ENCODE measurements around the gene BTBD7.
"Not testable (repeated sequence)": the region's sequence is repeated elsewhere in the genome, so short reads cannot be mapped to it uniquely, and the experiment has no call there.

Gene BTBD7

DNA sequence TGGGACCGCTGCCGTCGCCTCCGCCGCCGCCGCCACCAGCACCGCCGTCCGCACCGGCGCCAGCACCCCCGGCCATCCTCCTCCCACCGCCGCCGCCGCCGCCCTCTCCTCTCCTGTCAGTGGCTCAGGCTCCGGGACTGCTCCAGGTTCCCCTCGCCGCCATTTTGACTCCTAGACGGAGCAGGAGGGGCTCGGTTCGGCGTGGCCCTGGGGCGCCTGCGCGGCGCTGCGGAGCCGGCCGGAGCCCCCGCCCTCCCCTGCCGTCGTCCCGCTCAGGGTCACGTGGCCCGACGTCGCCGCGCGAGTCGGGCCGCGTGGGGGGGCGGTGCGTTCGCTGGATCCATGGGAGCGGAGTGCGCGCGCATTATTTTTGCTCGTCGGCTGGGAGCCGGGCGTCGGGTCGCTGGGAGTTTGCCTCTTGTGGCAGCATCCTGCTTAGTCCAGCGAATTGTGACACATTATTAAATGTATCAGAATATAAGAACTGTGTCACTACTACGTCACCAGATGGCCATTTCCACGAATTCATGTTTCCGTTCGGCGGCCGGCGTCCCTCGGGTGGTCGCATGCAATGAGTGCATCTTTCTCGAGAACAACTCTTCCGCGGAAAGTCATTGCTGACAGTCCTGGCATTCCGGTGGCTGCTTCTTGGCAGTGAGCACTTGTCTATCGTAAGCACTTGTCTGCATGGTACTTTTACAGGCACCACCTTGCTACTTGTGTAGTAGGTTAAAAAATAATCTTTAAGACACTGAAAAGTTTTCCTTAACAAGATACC lies at the start of gene BTBD7:
BTBD7 (minus strand) TSS at position 184 of the 778 bp plus-strand sequence. CDS start 36,985 bp downstream, outside the sequence.
- peak; percentile 81 for DNase-seq (ENCODE audit: low read depth)

GRCh38 chr14:93381644-93382043 lies 48.8 kb upstream of the BTBD7 start:
- no peak for DNase-seq (ENCODE audit: low read depth)

- no peak for DNase-seq (ENCODE audit: low read depth)
Observed at GRCh38 chr14:93379831-93380230, 47.0 kb upstream of the BTBD7 start.

DNA sequence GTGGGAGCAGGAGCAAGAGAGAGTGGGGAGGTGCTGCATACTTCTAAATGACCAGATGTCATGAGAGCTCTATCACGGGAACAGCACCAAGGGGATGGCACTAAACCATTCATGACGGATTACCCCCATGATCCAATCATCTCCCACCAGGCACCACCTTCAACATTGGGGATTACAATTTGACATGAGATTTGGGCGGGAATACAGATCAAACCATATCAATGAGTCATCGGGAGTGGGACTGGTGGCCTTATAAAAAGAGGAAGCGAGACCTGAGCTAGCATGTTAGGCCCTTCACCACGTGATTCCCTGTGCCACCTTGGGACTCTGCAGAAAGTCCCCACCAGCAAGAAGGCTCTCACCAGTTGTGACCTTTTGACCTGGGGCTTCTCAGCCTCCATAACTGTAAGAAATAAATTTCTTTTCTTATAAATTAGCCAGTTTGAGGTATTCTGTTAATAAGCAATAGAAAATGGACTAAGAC lies 42.9 kb upstream of the BTBD7 start:
- DNase-seq (ENCODE audit: low read depth) = no peak

DNA sequence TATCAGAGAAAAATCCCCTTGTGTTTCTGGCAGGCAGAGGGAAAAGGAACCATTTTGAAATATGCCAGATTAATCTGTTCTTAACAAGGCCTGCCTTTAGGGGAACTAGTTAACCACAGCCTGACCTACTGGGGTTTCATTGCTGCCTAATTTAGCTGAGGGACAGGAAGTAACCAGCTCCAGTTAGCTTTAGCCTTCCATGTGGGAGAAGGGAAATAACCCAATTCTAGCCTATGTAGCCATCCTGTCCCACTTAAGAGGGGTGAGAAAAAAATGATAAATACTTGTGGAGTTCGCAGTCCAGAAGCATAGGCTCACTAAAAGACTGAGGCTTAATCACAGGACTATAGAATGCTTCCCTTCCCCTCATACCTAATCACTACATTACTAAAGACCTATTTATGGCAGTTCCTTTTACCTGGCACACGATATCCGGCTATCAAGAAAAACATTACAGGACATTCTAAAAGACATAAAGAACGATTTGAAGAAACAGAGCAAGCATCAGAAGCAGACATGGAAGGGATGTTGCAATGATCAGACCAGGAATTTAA lies 37.0 kb upstream of the BTBD7 start:
- no peak for DNase-seq (ENCODE audit: low read depth)

DNA sequence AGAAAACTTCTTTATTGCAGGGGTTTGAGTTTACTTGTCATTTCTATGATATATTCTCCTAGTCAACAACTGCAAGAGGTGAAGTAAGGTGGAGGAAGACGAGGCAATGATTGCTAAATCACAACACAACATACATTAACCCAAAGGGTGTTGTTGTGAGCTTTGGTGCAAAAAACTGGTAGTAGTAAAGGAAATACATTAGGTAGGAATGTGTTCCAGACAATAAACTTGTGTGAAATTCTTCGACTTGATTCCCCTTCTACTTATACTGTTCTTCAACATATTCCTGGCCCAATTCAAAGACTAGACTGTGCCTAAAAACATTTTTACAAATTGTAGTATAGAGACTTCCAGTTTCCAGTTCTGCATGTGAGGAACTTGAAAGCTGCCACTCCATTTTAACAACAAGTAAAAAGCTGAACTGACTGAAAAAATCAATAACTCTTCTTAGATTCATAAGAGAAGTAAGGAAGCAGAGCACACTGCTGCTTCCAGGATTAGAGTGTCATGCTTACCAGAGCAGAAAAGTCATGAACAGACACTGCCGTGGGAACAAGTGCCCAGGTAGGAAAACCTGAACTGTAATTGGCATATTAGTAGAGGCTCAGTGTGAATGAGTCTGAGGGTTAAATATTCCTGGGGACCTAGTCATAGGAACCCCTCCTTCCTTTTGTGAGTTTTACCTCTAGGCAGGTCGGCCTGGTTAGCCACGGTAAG lies 36.3 kb upstream of the BTBD7 start:
- no peak for DNase-seq (ENCODE audit: low read depth)

DNA sequence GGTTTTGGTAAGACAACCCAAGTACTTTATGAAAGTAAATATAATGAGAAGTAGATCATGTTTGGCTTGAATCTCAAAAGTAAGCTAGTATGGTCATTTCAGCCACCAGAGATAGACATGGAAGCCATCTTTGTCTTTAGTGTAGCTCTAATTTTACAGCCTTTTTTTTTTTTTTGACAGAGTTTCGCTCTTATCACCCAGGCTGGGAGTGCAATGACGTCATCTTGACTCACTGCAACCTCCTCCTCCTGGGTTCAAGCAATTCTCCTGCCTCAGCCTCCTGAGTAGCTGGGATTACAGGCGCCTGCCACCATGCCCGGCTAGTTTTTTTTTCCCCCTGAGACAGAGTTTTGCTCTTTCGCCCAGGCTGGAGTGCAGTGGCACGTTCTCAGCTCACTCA lies 22.0 kb upstream of the BTBD7 start:
- not testable (repeated sequence) for DNase-seq (ENCODE audit: low read depth)

DNA sequence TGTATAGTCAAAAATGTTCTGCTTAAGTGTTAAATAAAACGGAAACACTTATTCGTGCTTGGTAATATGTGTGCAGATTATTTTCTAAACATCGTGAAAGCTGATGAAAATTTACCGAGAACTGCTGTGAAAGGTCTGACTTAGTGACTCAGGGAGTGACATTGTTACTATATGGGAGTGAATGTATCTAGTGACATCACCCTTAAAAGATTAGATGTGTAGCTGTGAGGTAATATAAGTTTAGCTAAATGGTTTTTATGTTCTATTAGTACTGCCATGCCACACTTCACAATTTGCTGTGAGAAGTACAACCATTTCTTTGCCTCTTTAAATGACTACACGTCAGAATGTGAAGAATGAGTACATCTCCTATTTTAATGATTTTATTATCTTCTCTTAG lies 15.5 kb upstream of the BTBD7 start:
- no peak for DNase-seq (ENCODE audit: low read depth)

DNA sequence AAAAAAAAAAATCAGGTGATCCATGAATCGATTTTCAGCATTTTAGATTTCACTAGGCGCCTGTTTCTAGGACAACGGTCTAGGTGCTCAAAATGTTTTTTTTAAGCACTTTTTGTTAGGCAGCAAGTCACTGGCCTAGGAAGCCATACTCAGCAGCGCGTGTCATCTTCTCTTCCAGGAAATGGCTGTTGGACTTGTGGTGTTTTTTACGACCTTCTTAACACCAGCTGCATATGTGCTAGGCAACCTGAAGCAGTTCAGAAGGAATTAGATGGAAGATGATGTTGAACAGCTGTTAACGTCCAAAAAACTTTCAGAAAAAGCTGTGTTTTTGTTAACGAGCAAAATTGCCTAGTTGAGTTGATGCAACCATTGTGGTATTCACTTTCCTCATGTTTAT lies 15.0 kb upstream of the BTBD7 start:
- no peak for DNase-seq (ENCODE audit: low read depth)

DNA sequence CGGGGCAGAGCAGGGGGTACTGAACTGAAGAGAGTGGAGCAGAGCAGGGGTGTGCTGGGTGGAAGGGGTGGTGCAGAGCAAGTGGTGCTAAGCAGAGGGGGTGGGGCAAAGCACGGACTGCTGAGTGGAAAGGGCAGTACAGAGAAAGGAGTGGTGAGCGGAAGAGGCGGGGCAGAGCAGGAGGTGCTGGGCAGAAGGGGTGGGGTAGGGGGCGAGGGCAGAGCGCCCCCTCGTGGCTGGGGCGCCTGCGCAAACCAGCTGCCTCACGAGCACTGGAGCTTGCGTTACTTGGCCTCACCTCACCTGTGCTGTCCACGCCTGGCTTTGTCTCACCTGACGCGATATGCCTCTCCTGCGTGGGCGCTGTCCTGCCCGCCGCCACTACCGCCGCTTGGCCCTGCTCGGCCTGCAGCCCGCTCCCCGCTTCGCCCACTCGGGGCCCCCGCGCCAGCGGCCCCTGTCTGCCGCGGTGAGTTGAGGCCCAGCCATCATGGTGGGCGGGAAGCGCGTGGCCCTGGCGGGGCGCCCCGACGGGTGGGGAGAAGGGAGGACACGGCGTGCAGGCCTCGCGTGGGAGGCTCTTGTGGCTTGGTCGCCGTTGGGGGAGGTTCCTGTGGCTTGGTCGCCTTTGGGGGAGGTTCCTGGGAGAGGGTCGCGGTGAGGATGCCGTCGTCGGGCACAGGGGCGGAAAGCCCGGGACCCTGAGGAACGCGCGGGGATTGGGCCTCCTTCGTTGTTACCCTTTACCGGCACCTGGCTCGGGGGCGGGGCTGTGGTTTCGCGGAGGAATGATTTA lies 14.3 kb upstream of the BTBD7 start, which contains the start of gene COX8C:
COX8C (plus strand) TSS at position 257 of the 796 bp plus-strand sequence; CDS start at position 344, 87 bp downstream.
- DNase-seq (ENCODE audit: low read depth) = no peak

GRCh38 chr14:93343797-93344196 lies 11.0 kb upstream of the BTBD7 start:
- DNase-seq (ENCODE audit: low read depth) = no peak

DNA sequence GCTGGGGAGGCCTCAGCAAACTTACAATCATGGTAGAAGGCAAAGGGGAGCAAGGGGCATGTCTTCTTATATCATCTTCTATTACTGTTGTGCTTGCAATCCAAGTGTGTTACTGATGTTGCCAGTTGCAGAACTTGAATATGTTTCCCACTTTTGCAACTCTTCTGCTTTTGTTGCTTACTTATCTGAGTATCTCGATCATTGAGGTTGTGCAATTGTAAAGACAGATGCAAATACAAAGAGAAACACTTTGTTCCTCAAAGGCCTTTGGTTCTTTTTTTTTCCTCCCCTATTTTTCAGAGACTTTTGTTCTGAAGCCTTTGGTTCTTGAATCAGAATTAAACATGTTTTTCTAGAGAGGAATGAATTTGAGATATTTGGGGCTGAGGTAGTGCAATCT lies 10.4 kb upstream of the BTBD7 start:
- no peak for DNase-seq (ENCODE audit: low read depth)

- no peak for DNase-seq (ENCODE audit: low read depth)
Observed at GRCh38 chr14:93337884-93338283, 5.0 kb upstream of the BTBD7 start.

DNA sequence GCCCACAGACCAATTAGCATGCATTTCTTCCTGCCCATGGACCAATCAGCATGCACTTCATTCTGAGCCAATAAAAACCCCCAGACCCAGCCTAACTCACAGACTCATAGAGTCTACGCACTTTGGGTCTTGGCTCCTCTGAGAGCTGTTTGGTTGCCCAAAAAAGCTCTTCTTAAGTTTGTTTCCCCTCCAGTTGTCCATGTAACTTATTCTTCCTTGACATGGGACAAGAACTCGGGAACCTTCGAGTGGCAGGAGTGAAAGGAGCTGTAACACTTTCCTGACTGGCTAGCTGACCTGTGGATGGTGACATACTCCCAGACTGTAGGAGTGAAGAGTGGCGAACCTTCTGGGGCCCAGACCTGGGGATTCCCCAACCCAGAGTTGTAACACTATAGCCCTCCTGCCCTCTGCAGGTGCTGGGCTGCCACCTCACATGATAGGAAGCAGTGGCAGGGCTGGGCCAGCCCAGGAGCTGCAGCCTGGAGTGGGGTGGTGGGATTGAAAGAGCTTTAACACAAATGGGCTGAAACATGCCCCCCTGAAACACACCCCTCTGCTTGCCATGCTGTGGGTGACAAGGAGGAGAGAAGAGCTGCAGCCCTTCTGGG lies 4.4 kb upstream of the BTBD7 start:
- no peak for DNase-seq (ENCODE audit: low read depth)

GRCh38 chr14:93333631-93334103 lies 831 bp upstream of the BTBD7 start:
- DNase-seq (ENCODE audit: low read depth) = no peak

DNA sequence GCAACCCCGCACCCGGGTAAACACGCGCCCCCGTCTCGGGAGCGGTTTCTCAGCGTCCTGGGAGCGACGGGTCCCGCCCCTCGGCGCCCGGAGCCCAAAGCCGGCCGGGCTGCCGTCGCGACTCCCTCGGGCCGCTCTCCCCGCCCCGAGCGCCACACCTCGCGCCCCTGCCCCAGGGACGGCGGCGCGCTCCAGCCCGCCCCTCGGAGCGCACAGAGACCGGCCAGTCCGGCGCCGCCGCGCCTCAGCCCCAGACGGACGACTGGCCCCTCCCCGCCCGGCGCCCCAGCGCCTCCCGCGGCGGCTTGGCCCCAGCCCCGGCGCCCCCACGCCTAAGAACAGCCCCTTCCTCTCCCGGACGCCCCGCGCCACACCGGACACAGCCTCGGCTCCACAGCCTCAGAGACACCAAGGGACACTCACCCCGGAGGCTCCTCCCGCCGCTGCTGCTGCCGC lies 411 bp downstream of the BTBD7 start:
- no peak for DNase-seq (ENCODE audit: low read depth)

GRCh38 chr14:93331728-93332396 lies 974 bp downstream of the BTBD7 start:
- DNase-seq (ENCODE audit: low read depth) = no peak

GRCh38 chr14:93331002-93331727 lies 1.7 kb downstream of the BTBD7 start:
- no peak for DNase-seq (ENCODE audit: low read depth)

GRCh38 chr14:93330609-93331000 lies 2.2 kb downstream of the BTBD7 start:
- no peak for DNase-seq (ENCODE audit: low read depth)

- no peak for DNase-seq (ENCODE audit: low read depth)
Observed at GRCh38 chr14:93329965-93330608, 2.7 kb downstream of the BTBD7 start.
